ENCODE data around the gene LGMN.

DNA sequence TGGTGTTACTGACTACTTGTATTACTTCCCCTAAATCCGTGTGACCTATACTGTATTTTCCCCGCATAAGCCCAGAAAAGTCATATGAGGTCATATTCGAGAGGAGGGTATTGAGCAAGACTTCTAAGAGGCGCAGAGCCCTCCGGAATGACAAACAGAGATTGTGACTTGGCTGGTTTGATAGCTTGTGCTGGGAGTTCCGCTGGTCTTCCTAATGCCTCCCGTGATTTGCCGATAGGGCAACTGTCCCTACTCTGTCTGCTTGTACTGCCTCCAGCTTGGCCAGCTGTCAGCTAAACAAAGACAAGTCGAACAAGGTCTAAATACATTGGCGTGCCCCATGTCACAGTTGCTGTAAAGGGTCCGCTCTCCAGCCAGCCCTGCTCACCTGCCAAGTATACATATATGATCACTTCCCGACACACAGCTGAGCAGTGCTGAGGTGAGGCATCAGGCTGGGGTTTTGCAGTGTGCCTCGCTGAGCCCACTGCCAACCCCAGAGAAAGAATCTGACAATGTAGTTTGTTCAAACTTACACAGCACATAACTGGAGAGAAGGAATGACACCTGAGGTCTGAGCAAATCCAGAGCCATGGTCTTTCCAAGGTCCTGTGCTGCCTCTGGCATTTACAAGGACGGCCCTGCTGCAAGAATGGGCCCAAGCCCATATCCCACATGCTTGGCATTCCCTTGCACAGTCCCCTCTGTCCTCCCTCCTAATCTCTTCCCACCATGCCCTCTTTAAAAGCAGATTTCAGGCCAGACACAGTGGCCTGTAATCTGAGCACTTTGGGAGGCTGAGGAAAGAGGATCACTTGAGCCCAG lies 23.7 kb downstream of the LGMN start:
- TF ChIP-seq, protein P1, sequence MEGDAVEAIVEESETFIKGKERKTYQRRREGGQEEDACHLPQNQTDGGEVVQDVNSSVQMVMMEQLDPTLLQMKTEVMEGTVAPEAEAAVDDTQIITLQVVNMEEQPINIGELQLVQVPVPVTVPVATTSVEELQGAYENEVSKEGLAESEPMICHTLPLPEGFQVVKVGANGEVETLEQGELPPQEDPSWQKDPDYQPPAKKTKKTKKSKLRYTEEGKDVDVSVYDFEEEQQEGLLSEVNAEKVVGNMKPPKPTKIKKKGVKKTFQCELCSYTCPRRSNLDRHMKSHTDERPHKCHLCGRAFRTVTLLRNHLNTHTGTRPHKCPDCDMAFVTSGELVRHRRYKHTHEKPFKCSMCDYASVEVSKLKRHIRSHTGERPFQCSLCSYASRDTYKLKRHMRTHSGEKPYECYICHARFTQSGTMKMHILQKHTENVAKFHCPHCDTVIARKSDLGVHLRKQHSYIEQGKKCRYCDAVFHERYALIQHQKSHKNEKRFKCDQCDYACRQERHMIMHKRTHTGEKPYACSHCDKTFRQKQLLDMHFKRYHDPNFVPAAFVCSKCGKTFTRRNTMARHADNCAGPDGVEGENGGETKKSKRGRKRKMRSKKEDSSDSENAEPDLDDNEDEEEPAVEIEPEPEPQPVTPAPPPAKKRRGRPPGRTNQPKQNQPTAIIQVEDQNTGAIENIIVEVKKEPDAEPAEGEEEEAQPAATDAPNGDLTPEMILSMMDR (IDR thresholded peaks at IDR 0.05): no peak
- no peak for TF ChIP-seq POLR2A (IDR thresholded peaks at IDR 0.05)
